MM.1S (cell line): ENCODE data around the gene ZNF521.

ENCODE experiments used
- DNase-seq: peaks from one replicate; pipeline ENCODE4 v3.0.0-alpha.2; 2015
- H2AFZ ChIP-seq: fragments of 300-600 bp; sonication (generic); 2 replicates; pipeline ENCODE4 v1.6.0; 2016; ENCODE audit warnings: antibody characterized with exemption, low read length
- H3F3A ChIP-seq: fragments of 300-600 bp; sonication (generic); 2 replicates; pipeline ENCODE4 v1.6.1; 2016; ENCODE audit warnings: mild to moderate bottlenecking, antibody characterized with exemption, low read length, moderate library complexity, mixed read lengths; ENCODE audit not compliant: insufficient read depth
- H3K27ac ChIP-seq: fragments of 300-600 bp; sonication (generic); 2 replicates; pipeline ENCODE4 v1.5.1; 2016; ENCODE audit warnings: mild to moderate bottlenecking, low read length
- H3K27me3 ChIP-seq: fragments of 300-600 bp; sonication (generic); replicated peaks from 2 replicates; pipeline ENCODE4 v1.6.0; 2016; ENCODE audit warnings: low read length; ENCODE audit not compliant: insufficient read depth
- H3K36me3 ChIP-seq: fragments of 300-600 bp; sonication (generic); replicated peaks from 2 replicates; pipeline ENCODE4 v1.6.1; 2016; ENCODE audit warnings: mild to moderate bottlenecking, low read length, mixed read lengths; ENCODE audit not compliant: insufficient read depth
- H3K4me1 ChIP-seq: fragments of 300-600 bp; sonication (generic); 2 replicates; pipeline ENCODE4 v1.6.1; 2016; ENCODE audit warnings: low read length, mixed read lengths
- H3K4me2 ChIP-seq: fragments of 300-600 bp; sonication (generic); 2 replicates; pipeline ENCODE4 v1.6.0; 2016; ENCODE audit warnings: low read depth, low read length
- H3K4me3 ChIP-seq: fragments of 300-600 bp; sonication (generic); 2 replicates; pipeline ENCODE4 v1.5.1; 2016; ENCODE audit warnings: low read length, mixed read lengths
- H3K79me2 ChIP-seq: fragments of 300-600 bp; sonication (generic); 2 replicates; pipeline ENCODE4 v1.6.1; 2016; ENCODE audit warnings: mixed run types, low read length, mixed read lengths
- H3K9ac ChIP-seq: fragments of 300-600 bp; sonication (generic); 2 replicates; pipeline ENCODE4 v1.6.1; 2016; ENCODE audit warnings: low read length, mixed read lengths
- H3K9me2 ChIP-seq: fragments of 300-600 bp; sonication (generic); replicated peaks from 2 replicates; pipeline ENCODE4 v1.6.1; 2016; ENCODE audit warnings: mild to moderate bottlenecking, low read length, mixed read lengths; ENCODE audit not compliant: insufficient read depth
- H3K9me3 ChIP-seq: fragments of 300-600 bp; sonication (generic); replicated peaks from 2 replicates; pipeline ENCODE4 v1.6.1; 2016; ENCODE audit warnings: mild to moderate bottlenecking, low read length, mixed read lengths; ENCODE audit not compliant: insufficient read depth
- H4K20me1 ChIP-seq: fragments of 300-600 bp; sonication (generic); 2 replicates; pipeline ENCODE4 v1.6.1; 2016; ENCODE audit warnings: mild to moderate bottlenecking, low read length, moderate library complexity, mixed read lengths; ENCODE audit not compliant: insufficient read depth
- EZH2 ChIP-seq: fragments of 300-600 bp; sonication (generic); optimal IDR thresholded peaks from 2 replicates; pipeline ENCODE3; 2017; ENCODE audit warnings: low read depth, mild to moderate bottlenecking, antibody characterized with exemption, low read length, mixed read lengths
- EZH2phosphoT487 ChIP-seq: fragments of 300-600 bp; sonication (generic); IDR thresholded peaks from 2 replicates; pipeline ENCODE4 v1.6.1; 2018; ENCODE audit warnings: antibody characterized with exemption, low read length
- TF ChIP-seq, protein P1 (sequence below): fragments of 300-600 bp; sonication (generic); IDR thresholded peaks from 2 replicates; pipeline ENCODE4 v1.5.1; 2016; ENCODE audit warnings: antibody characterized with exemption, low read length, mixed read lengths

Gene ZNF521

DNA sequence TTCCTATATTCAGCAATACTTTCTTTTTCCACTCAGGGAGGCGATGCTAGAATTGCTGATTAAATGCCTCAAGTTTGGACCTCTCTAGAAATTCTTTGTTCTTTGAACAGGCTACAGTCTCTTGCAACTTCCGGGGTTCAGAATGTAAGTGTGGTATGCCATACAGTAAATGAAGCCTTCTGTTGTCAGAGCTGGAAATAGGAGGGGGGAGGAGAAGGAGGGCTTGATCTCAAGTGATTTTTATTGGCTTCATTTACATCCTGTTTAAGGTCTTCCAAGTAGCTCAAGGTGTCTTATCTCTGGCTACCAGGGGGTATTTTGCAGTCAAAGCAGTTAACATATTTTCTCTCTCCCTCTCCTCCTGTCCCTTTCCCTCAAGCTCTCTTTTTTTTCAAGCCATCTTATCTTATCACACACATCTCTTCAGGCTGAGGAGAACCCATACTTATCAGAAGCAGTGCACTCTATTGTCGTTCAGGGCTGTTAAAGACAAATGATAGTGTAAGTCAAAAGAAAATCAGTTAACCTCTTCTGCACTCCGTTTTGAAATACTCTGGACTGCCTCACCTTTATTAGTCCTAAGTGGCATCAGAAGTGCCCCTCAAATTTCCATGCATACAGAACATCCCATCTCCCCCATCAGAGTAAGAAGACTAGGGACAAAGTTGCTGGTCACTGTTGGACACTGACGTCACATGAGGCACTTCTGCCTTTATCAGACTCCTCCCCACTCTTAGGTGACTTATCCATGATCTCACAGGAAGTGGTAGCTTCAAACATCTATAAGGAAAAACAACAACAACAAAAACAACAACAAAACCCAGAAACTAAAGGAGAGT lies 112.2 kb downstream of the ZNF521 start:
- Histone ChIP-seq H3K79me2 (peaks cover 34% of the 10 kb centered on the region), H4K20me1 (no peaks in the 10 kb centered on the region), H3K4me2 (no peak overlapping the region), H3K36me3 (no peaks in the 10 kb centered on the region), H2AFZ (no peak overlapping the region), H3K27ac (no peak overlapping the region), H3K9ac (no peak overlapping the region), H3K4me3 (no peak overlapping the region), H3K9me3 (no peaks in the 10 kb centered on the region), H3K27me3 (no peaks in the 10 kb centered on the region), H3K4me1 (no peaks in the 10 kb centered on the region), H3F3A (no peaks in the 10 kb centered on the region), H3K9me2 (no peaks in the 10 kb centered on the region)
- TF ChIP-seq EZH2phosphoT487 = no peak
- TF ChIP-seq, protein P1, sequence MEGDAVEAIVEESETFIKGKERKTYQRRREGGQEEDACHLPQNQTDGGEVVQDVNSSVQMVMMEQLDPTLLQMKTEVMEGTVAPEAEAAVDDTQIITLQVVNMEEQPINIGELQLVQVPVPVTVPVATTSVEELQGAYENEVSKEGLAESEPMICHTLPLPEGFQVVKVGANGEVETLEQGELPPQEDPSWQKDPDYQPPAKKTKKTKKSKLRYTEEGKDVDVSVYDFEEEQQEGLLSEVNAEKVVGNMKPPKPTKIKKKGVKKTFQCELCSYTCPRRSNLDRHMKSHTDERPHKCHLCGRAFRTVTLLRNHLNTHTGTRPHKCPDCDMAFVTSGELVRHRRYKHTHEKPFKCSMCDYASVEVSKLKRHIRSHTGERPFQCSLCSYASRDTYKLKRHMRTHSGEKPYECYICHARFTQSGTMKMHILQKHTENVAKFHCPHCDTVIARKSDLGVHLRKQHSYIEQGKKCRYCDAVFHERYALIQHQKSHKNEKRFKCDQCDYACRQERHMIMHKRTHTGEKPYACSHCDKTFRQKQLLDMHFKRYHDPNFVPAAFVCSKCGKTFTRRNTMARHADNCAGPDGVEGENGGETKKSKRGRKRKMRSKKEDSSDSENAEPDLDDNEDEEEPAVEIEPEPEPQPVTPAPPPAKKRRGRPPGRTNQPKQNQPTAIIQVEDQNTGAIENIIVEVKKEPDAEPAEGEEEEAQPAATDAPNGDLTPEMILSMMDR = no peak
- no peak for TF ChIP-seq EZH2
- no peak for DNase-seq

DNA sequence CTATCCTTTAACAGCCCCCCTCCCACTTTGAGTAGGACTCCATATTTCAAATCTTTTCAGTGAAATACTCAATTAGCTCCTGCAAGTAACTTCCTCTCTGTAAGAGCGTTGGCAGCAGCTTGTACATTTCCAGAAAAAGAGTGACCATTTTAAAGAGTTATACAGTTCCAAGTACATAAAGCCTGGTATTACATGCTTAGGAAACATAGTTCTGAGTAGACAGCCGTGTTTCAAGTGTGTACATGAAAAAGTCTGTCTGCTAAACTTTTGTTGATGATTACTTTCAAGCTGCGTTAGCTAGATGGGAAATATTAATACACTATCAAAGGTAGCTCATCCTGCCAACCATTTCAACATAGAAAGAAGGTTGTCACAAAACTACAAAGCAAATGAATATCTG lies 112.8 kb downstream of the ZNF521 start:
- H3K27me3 ChIP-seq = no peaks in the 10 kb centered on the region
- H3K4me3 ChIP-seq = no peak overlapping the region
- TF ChIP-seq EZH2 (no peak), EZH2phosphoT487 (no peak)
- TF ChIP-seq, protein P1 = no peak
- H3K79me2 ChIP-seq = peaks cover 36% of the 10 kb centered on the region
- no peak overlapping the region for H2AFZ ChIP-seq
- H3K4me2 ChIP-seq = no peak overlapping the region
- no peak overlapping the region for H3K9ac ChIP-seq
- no peaks in the 10 kb centered on the region for H3K9me2 ChIP-seq
- H3K36me3 ChIP-seq = no peaks in the 10 kb centered on the region
- H3F3A ChIP-seq = no peaks in the 10 kb centered on the region
- H4K20me1 ChIP-seq = no peaks in the 10 kb centered on the region
- no peak for DNase-seq
- H3K4me1 ChIP-seq = no peaks in the 10 kb centered on the region
- H3K27ac ChIP-seq = no peak overlapping the region
- no peaks in the 10 kb centered on the region for H3K9me3 ChIP-seq

DNA sequence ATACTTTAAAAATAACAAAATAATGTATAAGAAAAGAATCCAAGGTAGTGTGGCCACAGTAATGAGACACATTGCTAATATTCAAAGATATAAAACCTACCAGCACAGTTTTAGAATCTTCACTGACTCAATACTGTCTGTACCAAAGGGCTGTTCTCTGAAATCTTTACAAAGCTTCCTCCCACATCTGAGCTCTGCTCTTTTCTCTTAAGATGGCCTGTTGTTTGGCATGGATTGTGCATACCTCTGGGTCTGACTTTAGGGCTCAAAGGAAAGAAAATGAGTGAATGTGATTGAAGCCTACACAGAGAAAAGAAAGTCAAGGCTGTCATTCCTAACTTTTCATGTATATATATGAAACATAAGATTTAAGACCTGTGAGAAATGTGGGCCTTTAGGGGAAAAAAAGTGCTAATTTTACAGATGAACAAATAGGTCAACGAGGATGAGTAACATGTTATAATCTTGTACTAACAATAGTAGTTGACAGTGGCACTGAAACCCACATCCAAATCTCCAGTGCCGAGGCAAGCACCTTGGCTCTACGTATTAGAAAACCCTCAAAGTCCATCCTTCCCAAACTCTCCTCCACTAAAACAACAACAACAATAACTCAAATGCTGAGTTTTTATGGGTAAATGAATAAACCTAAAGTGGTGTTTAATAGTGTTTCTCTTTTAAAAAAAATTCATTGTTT lies 114.2 kb downstream of the ZNF521 start:
- no peaks in the 10 kb centered on the region for H4K20me1 ChIP-seq
- H3K36me3 ChIP-seq = no peaks in the 10 kb centered on the region
- no peaks in the 10 kb centered on the region for H3K9me2 ChIP-seq
- H3K4me3 ChIP-seq = no peak overlapping the region
- no peaks in the 10 kb centered on the region for H3K27me3 ChIP-seq
- no peaks in the 10 kb centered on the region for H3F3A ChIP-seq
- TF ChIP-seq, protein P1 = no peak
- no peak for TF ChIP-seq EZH2phosphoT487
- no peak for TF ChIP-seq EZH2
- H3K9me3 ChIP-seq = no peaks in the 10 kb centered on the region
- peaks cover 32% of the 10 kb centered on the region for H3K79me2 ChIP-seq
- H3K9ac ChIP-seq = no peak overlapping the region
- no peak overlapping the region for H3K27ac ChIP-seq
- no peak overlapping the region for H2AFZ ChIP-seq
- DNase-seq = no peak
- H3K4me1 ChIP-seq = no peaks in the 10 kb centered on the region
- H3K4me2 ChIP-seq = no peak overlapping the region
